Panc1 (cell line): ENCODE data around the gene SLC25A30. TPM values are rescaled to one million over a fixed set of nuclear protein-coding genes. Genes with fewer than 3 reads are reported as not detected.

ENCODE experiments used
- ATAC-seq: fragments of 200-7000 bp; cut with Tn5 transposase; 2 replicates; pipeline ENCODE4 v1.9.1; 2020; ENCODE audit warnings: mild to moderate bottlenecking, moderate library complexity
- BruUV-seq: library from RNA; stranded (reverse); fragments of 400-500 nt; replicated peaks from 2 replicates; lab custom pipeline; 2021; lab: Mats Ljungman, UMichigan
- CTCF ChIA-PET: fragments of 300-600 bp; sonication (Branson Sonifier 250); formaldehyde crosslinking; loops from one replicate; lab custom pipeline; 2022; ENCODE audit warnings: antibody characterized with exemption; lab: Charles Lee
- POLR2A ChIA-PET: fragments of 300-600 bp; sonication (Branson Sonifier 250); formaldehyde crosslinking; loops from one replicate; lab custom pipeline; 2022; ENCODE audit warnings: antibody characterized with exemption; lab: Charles Lee
- DNase-seq: peaks from one replicate; pipeline ENCODE4 v3.0.0-alpha.2; 2010; ENCODE audit warnings: low read depth, low spot score
- H3K27ac ChIP-seq: 2 replicates; pipeline ENCODE4 v1.5.1; 2011; ENCODE audit warnings: mild to moderate bottlenecking, low read length, inconsistent platforms
- H3K27me3 ChIP-seq: fragments of 200-500 bp; sonication (Bioruptor generic); 2 replicates; pipeline ENCODE4 v1.6.0; 2014; ENCODE audit warnings: low read length, inconsistent platforms; ENCODE audit not compliant: control insufficient read depth, insufficient read depth
- H3K36me3 ChIP-seq: fragments of 200-500 bp; sonication (Bioruptor generic); 2 replicates; pipeline ENCODE4 v1.5.1; 2014; ENCODE audit warnings: inconsistent platforms, mild to moderate bottlenecking, low read length, moderate library complexity; ENCODE audit not compliant: control insufficient read depth, insufficient read depth
- H3K4me1 ChIP-seq: 2 replicates; pipeline ENCODE4 v1.5.1; 2011; ENCODE audit warnings: inconsistent platforms, mild to moderate bottlenecking, low read length, moderate library complexity; ENCODE audit not compliant: control insufficient read depth, insufficient read depth
- H3K4me3 ChIP-seq, 2 experiments: 2 replicates each; pipeline ENCODE4 v1.5.1; 2011 to 2012; ENCODE audit warnings: low read depth in 2 of 2, low read length in 2 of 2, mild to moderate bottlenecking in 2 of 2, inconsistent platforms in 1 of 2, moderate library complexity in 1 of 2
- H3K9me3 ChIP-seq: fragments of 200-500 bp; sonication (Bioruptor generic); 2 replicates; pipeline ENCODE4 v1.5.1; 2014; ENCODE audit warnings: low read depth, mild to moderate bottlenecking, inconsistent platforms, low read length, moderate library complexity; ENCODE audit not compliant: control insufficient read depth, insufficient read depth
- CTCF ChIP-seq: fragments of 450-650 bp; IDR thresholded peaks from 2 replicates; pipeline ENCODE4 v1.5.1; 2017; ENCODE audit warnings: mild to moderate bottlenecking
- POLR2AphosphoS5 ChIP-seq: IDR thresholded peaks from 2 replicates; pipeline ENCODE4 v1.6.1; 2012; ENCODE audit warnings: mild to moderate bottlenecking, low read depth, low read length, moderate library complexity
- SIN3A ChIP-seq: IDR thresholded peaks from 2 replicates; pipeline ENCODE4 v1.6.1; 2012; ENCODE audit warnings: low read depth, mild to moderate bottlenecking, low read length, moderate library complexity, borderline replicate concordance; ENCODE audit not compliant: insufficient read depth
- TCF7L2 ChIP-seq: IDR thresholded peaks from 2 replicates; pipeline ENCODE4 v1.6.1; 2011; ENCODE audit warnings: mild to moderate bottlenecking, low read depth, low read length, inconsistent platforms
- in situ Hi-C: cut with HindIII; loops from 2 replicates; pipeline ENCODE4 v1.10.0; 2016; ENCODE audit warnings: low sequenced_read_pairs, low pct_unique_long_range_greater_than_20kb
- intact Hi-C: fragments of 100-400 bp; cut with micrococcal nuclease; formaldehyde crosslinking; loops from one replicate; pipeline ENCODE4 v1.10.0; 2022; ENCODE audit not compliant: unreplicated experiment
- total RNA-seq: library from RNA; stranded (reverse); gene quantifications from one replicate; pipeline ENCODE4 v1.2.1, GENCODE V29; 2021; ENCODE audit not compliant: unreplicated experiment
- TF ChIP-seq, protein P1 (sequence below), 2 experiments: IDR thresholded peaks; 2 replicates each; pipeline ENCODE4 v1.6.1; 2011 to 2012; ENCODE audit warnings: low read depth in 2 of 2, control low read depth in 1 of 2, low read length in 1 of 2, mild to moderate bottlenecking in 1 of 2, moderate library complexity in 1 of 2; ENCODE audit not compliant: insufficient read depth in 1 of 2

SLC25A30 gene
- total RNA-seq, 1 experiment from 2014 or later, result 26.8 TPM

- DNase-seq (no peak), ATAC-seq (no peak)
- H3K36me3 ChIP-seq, result peaks cover 5% of the 10 kb centered on the region; the same call in 1 of the 2 replicates
- no peaks in the 10 kb centered on the region for H3K9me3 ChIP-seq
- POLR2A ChIA-PET, result no interaction called here
- BruUV-seq, result no TSS peak
- in situ Hi-C loops (no loop called here), intact Hi-C loops (no loop called here)
- H3K4me3 ChIP-seq, result no peak overlapping the region
- no peaks in the 10 kb centered on the region; the same call in 1 of the 2 replicates for H3K4me1 ChIP-seq
- TF ChIP-seq POLR2AphosphoS5, result no peak
- no peak for TF ChIP-seq TCF7L2
- TF ChIP-seq, protein P1, sequence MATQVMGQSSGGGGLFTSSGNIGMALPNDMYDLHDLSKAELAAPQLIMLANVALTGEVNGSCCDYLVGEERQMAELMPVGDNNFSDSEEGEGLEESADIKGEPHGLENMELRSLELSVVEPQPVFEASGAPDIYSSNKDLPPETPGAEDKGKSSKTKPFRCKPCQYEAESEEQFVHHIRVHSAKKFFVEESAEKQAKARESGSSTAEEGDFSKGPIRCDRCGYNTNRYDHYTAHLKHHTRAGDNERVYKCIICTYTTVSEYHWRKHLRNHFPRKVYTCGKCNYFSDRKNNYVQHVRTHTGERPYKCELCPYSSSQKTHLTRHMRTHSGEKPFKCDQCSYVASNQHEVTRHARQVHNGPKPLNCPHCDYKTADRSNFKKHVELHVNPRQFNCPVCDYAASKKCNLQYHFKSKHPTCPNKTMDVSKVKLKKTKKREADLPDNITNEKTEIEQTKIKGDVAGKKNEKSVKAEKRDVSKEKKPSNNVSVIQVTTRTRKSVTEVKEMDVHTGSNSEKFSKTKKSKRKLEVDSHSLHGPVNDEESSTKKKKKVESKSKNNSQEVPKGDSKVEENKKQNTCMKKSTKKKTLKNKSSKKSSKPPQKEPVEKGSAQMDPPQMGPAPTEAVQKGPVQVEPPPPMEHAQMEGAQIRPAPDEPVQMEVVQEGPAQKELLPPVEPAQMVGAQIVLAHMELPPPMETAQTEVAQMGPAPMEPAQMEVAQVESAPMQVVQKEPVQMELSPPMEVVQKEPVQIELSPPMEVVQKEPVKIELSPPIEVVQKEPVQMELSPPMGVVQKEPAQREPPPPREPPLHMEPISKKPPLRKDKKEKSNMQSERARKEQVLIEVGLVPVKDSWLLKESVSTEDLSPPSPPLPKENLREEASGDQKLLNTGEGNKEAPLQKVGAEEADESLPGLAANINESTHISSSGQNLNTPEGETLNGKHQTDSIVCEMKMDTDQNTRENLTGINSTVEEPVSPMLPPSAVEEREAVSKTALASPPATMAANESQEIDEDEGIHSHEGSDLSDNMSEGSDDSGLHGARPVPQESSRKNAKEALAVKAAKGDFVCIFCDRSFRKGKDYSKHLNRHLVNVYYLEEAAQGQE (IDR thresholded peaks at IDR 0.05; ENCODE audit: insufficient read depth in 1 of 2, low read depth in 2 of 2, low read length in 1 of 2), result no peak
- CTCF ChIA-PET, result no interaction called here
- no peaks in the 10 kb centered on the region for H3K27me3 ChIP-seq
- no peak overlapping the region for H3K27ac ChIP-seq
Measured at GRCh38 chr13:45410001-45410400, 8.2 kb downstream of the SLC25A30 start.

GRCh38 chr13:45406421-45406820, 11.8 kb downstream of the SLC25A30 start:
- Histone ChIP-seq H3K27me3 (no peaks in the 10 kb centered on the region), H3K27ac (no peak overlapping the region), H3K4me1 (no peaks in the 10 kb centered on the region), H3K36me3 (peaks cover 5% of the 10 kb centered on the region; the same call in 1 of the 2 replicates), H3K9me3 (no peaks in the 10 kb centered on the region), H3K4me3 (no peak overlapping the region)
- DNase-seq, result no peak
- no TSS peak for BruUV-seq
- ATAC-seq, result no peak
- in situ Hi-C loops, result no loop called here
- ChIA-PET POLR2A (no interaction called here), CTCF (no interaction called here)
- intact Hi-C loops, result no loop called here
- no peak for TF ChIP-seq SIN3A

DNA sequence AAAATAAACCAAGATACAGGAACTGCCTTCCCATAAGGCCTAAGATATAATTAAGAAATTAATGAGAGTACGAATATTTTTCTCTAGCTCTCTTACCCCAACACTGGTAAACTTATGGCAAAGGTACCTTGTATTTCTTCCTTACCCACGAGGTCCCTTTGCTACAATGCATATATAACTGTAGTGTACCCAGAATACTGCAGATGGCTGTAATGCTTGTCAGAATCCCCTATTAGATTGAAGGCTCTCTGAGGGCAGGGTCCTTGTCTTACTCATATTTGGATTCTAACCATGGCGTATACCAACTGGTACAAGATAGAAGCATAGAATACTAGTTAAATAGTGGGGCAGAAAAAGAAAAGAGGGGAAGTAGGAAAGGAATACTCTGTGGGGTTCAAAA, 15.1 kb downstream of the SLC25A30 start:
- peaks cover 7% of the 10 kb centered on the region; the same call in 1 of the 2 replicates for H3K36me3 ChIP-seq

More for the DNA sequence above, 15.1 kb downstream of the SLC25A30 start:
- ATAC-seq, result no peak
- Histone ChIP-seq H3K4me1 (no peaks in the 10 kb centered on the region), H3K27ac (no peak overlapping the region), H3K9me3 (no peaks in the 10 kb centered on the region), H3K4me3 (no peak overlapping the region), H3K27me3 (no peaks in the 10 kb centered on the region)
- POLR2A ChIA-PET, result no interaction called here
- intact Hi-C loops (no loop called here), in situ Hi-C loops (no loop called here)
- BruUV-seq, result no TSS peak
- TF ChIP-seq, protein P1 (IDR thresholded peaks at IDR 0.05; ENCODE audit: insufficient read depth in 1 of 2, low read depth in 2 of 2, low read length in 1 of 2), result no peak
- TF ChIP-seq TCF7L2, result no peak
- no peak for TF ChIP-seq CTCF
- no peak for TF ChIP-seq SIN3A
- no peak for TF ChIP-seq POLR2AphosphoS5
- no peak for DNase-seq
- CTCF ChIA-PET, result no interaction called here
